DMS153 treated with DMSO at 0.1 percent for 48 hours (cell line): ENCODE measurements around the gene MGAT5B.
A peak's percentile ranks its signal among the peaks of the same experiment; 100 is the strongest.
"Not testable (repeated sequence)": the region's sequence is repeated elsewhere in the genome, so short reads cannot be mapped to it uniquely, and the experiment has no call there.

Source experiments
- DNase-seq: peaks from one replicate; lab custom pipeline; 2025; ENCODE audit not compliant: unreplicated experiment; lab: John Stamatoyannopoulos, UW

The MGAT5B gene, protein sequence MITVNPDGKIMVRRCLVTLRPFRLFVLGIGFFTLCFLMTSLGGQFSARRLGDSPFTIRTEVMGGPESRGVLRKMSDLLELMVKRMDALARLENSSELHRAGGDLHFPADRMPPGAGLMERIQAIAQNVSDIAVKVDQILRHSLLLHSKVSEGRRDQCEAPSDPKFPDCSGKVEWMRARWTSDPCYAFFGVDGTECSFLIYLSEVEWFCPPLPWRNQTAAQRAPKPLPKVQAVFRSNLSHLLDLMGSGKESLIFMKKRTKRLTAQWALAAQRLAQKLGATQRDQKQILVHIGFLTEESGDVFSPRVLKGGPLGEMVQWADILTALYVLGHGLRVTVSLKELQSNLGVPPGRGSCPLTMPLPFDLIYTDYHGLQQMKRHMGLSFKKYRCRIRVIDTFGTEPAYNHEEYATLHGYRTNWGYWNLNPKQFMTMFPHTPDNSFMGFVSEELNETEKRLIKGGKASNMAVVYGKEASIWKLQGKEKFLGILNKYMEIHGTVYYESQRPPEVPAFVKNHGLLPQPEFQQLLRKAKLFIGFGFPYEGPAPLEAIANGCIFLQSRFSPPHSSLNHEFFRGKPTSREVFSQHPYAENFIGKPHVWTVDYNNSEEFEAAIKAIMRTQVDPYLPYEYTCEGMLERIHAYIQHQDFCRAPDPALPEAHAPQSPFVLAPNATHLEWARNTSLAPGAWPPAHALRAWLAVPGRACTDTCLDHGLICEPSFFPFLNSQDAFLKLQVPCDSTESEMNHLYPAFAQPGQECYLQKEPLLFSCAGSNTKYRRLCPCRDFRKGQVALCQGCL

DNA sequence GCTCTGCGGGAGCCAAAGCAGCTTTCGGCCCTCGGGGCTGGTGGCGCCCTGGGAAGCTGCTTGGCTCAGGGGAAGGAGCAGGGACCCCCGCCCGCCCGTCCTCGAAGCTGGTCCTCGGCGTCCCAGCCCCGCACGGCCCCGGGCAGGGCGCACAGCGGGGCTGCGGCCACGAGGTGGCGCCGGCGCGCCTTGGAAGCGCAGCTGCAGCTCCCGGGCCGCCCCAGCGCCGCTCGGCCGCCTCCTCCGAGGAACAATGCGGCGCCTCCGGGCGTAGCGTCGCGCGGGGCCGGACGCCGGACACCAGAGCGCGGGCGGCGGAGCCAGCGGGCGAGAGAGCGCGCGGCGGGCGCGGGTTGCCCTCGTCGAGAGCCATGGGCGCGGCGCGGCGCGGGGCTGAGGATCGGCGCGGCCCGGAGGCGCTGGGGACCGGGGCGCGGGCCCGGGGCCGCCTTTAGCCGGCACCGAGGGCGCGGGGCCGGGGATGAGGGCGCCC is at the start of gene MGAT5B:
TSS of gene MGAT5B (plus strand) at position 229 of the 493 bp plus-strand sequence. CDS start 626 bp downstream, outside the sequence.
- peak; percentile 45 for DNase-seq

DNA sequence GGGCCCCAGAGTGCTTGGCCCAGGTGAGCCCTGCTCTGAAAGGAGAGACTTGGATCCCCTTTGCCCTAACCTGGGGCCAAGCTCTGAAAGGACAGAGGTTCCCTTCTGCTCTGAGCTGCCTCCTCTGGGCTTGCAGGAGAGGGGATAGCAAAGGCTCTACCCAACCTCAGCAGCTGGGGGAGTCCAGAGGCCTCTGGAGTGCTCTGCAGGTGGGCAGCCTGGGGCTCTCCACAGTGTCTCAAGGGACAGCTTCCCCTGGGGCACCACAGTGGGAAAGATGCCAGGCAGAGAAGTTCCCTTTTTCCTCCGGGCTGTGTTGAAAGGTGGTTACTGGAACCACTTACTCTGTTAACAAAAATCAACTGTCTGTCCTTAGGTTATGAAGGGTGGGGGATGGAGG is 48.2 kb upstream of the MGAT5B start:
- DNase-seq, result peak; percentile 70

DNA sequence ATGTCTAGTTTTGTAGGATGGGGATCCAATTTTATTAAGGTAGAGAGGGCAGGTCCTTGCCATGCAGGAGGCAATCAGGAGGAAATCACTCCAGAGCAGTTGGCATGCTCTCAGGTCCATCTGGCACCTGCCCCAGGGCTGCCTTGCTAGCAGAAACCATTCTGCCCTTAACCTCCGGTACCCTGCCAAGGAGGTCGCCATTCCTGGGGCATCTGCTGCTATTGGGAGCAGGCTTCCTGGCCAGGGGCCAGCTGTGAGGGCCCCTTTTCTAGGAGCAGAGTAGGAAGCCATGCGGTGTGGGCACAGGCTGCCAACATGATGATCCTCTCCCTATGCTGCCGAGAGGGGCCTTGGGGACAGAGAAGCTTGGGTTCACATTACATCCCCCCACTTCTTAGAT is 47.6 kb upstream of the MGAT5B start:
- peak; percentile 56 for DNase-seq

DNA sequence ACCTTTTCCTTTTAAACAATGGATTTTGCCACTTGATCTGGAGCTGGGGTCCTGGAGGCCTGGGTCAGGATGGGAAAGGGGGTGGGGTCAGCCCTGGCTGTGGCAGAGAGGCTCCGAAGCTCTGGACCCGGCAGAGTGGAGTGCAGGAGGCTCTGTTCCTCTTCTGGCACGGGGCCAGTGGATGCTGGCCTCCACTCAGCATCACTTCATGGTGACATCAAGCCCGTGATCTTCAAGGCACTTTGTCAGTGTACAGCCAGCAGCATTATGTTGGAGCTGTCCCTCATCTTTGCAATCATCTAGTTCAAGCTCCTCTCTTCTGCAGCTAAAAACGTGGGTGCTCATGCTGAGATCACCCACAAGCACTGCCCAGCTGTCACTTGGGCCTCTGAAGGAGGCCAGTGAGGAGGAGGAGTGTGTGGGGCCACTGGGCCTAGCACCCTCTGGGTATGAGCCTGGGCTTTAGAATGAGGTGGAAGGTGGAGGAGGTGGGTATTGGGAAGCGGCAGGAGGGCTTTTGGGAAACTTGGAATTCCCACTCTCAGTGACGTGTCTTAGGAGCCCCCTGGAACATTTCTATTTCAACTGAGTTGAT is 45.9 kb upstream of the MGAT5B start:
- DNase-seq, result no peak

DNA sequence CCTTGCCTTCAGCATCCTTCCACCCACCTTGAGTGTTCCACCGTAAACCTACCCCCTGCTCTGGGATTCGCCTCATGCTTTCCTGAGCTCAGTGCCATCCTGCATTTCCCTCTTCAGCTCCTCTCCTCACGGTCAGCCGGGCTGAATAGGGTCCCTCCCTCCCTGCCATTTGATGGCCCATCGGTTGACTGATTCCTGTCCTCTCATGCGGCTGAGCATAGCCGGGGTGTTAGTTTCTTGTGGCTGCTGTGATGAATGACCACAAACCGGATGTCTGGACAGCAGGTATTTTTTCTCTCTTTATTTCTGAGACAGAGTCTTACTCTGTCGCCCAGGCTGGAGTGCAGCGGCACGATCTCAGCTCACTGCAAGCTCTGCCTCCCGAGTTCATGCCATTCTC is 44.1 kb upstream of the MGAT5B start:
- DNase-seq, result no peak

DNA sequence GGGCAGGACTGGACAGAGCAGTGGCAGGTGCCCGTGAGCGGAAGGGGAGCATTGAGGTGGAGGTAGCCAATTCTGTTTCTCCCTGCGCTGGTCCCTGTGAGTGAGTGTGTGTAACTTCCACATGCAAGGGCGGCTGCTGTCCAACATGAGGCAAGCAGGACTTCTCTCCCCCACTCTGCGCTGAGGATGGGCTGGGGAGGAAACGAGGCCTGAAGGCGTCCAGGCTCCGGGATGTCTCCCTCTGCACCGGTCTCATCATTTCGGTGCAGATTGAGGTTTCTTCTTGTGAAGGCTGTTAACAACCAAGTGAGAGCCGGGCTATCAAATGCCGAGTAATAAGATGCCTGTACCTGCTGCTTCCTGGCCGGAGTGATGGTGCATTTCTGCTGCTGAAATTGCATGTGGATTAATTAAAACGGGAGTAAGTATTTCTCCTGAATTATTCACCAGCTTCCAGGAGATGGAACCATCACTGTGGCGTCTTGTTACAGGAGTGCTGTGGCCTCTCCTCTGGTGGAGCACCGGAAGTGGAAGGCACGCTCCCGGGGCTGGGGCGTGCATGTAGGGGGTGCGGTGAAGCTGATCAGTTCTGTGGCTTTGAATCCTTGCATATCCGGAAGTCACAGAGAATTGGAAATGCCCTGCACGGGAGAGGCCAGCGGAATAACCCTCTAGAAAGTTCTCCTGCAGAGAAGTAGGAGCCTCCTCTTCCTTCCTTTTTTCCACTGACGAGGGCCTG is 41.7 kb upstream of the MGAT5B start:
- DNase-seq, result no peak

- DNase-seq, result no peak
Observed at GRCh38 chr17:76827736-76828135, 40.5 kb upstream of the MGAT5B start.

DNA sequence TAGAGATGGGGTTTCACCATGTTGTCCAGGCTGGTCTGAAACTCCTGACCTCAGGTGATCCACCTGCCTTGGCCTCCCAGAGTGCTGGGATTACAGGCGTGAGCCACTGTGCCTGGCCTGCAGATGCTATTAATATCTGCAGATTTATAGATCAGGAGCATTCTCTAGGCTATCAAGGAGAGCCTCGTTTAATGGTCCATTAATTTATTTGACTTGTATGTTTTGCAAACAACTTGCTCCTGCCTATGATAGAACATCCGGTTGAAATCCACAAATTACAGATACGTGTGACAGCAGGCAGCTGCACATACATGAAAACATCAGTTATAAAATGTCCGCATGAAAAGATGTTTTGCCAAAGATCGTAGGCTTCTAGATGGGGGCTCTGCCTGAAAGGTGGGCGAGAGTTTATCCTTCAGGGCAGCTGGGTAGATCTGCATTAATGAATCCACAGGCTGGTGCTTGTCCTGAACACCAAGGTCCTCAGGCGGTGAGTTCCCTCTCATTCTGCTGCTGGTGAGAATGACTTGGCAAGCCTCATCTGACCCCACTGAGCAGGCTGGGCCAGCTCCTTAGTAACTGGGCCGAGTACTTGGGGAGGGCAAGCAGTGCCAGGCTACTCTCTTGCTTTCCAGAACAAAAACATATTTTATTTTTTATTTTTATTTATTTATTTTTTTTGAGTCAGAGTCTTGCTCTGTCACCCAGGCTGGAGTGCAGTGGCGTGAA is 37.1 kb upstream of the MGAT5B start:
- DNase-seq, result peak; percentile 85

GRCh38 chr17:76833034-76833644 is 35.1 kb upstream of the MGAT5B start:
- DNase-seq, result no peak

GRCh38 chr17:76833747-76834146 is 34.5 kb upstream of the MGAT5B start:
- no peak for DNase-seq

DNA sequence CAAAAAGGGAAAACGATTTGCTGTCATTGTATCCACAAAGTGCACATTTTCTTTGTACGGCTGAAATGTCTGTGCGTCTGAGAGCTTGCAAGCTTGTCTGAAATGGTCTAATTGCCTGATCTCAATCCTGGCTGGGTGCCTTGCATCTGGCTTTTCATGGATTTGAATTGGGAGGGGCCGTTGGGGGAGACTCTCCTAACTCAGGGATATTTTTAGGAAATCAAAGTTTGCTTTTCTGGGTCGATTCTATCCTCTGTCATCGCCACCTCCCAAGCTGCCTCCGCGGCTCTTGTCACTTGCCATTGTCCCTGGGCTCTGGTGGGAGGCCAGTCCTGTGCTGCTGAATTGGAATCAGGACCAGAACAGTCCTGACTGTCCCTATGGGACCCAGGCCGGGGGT is 33.3 kb upstream of the MGAT5B start:
- no peak for DNase-seq

GRCh38 chr17:76840443-76840767 is 27.8 kb upstream of the MGAT5B start:
- no peak for DNase-seq

DNA sequence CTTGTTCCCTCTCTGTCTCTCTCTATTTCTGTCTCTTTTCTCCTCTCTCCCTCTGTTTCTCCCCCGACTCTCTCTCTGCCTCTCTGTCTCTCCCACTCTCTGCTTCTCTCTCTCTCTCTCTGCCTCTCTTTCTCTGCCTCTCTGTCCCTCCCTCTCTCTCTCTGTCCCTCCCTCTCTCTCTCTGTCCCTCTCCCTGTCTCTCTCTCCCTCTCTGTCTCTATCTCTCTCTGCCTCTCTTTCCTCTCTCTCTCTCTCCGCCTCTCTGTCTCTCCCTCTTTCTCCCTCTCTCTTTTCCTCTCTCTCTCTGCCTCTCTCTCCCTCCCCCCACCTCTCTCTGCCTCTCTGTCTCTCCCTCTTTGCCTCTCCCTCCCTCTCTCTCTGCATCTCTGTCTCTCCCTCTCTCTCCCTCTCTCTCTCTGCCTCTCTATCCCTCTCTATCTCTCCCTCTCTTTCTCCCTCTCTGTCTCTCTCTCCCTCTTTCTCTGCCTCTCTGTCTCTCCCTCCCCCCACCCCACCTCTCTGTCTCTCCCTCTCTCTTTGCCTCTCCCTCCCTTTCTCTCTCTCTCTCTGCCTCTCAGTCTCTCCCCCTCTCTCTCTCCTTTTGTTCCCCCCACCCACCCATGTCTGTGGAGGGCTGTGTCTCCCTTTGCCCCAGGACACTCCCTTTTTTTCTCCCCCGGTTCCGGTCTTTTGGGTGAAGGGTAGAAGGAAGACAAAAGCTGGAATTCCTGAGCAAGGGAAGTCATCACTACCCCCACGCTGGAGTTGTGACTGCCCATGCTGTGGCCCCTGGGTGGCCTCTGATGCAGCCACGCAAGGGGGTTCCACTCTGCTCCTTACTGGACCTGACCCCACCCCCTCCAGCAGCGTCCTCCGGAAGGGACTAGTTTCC is 27.1 kb upstream of the MGAT5B start:
- no peak for DNase-seq

DNA sequence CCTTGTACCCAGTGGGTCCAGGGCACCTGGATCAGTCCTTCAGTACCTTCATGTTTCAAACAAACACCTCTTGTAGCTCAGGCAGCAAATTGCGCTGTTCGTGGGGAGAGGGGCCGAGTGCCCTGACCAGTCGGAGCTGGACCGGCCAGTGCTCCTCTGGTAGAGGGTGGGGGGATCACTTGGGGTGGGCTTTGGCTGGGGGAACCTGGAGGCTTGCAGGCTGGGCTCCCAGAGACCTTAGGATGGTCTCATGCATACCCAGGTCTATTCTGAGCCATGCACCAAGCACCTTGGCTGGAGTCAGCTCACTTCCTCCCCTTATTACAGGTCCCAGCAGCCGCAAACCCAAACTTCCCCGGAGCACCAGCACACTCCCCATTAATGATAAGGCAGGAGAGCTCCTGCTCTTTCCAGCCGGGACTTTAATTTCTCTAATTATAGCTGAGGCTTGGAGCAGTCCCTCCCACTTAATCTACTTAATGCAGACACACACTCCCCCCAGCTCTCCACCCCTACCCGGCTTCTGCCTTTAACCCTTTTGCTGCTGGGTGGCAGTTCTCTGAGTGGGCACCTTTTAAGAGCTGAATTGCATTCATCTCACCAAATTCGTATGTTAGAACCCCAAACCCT is 26.3 kb upstream of the MGAT5B start:
- no peak for DNase-seq

- not testable (repeated sequence) for DNase-seq
Observed at GRCh38 chr17:76843068-76843467, 25.1 kb upstream of the MGAT5B start.

DNA sequence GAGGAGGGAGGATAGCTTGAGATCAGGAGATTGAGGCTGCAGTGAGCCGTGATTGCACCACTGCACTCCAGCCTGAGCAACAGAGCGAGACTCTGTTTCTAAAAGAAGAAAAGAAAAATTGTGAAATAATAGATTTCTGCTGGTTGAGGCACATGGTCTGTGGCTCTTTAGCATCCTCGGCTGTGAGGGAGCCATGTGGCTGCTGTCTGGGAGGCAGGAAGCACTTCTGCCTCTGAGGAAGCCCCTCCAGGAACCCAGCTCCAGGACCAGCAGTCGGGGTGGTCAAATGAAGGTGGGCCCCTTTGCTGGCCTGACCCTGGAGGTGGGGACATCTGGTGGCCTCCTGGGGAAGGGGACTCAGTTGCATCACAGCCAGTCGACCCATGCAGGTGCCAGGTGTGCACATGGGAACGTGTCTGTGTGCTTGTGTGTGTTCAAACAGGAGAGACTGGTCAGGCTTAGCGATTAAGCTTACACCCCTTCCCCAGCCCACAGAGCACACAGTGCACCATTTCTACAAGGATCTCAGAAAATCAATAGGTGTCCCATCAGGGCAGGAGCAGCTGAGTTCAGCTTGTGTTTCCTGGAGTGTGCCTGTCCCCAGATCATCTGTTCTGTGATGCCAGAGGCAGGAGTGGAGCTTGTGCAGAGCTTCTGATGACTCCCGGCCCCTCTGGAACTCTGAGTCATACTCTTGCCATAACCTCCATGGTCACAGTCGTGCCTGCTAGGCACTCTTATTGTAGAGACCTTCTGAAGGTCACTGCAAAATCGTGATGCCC is 24.3 kb upstream of the MGAT5B start:
- no peak for DNase-seq

DNA sequence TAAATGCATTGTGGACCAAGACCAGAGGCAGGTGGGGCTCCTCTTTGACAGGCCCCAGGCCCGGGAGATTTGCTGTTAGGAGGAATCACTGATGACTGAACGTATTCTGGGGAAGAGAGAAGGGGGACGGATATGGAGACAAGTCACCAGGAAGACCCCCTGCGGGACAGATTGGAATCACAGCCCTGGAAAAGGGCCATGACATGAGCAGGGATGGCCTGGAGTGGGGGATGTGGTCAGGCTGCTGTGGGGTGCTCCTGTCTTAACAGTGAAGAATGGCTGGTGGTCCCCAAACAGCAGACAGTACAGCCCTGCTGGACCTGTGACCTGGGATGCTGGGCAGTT is 23.7 kb upstream of the MGAT5B start:
- no peak for DNase-seq

- no peak for DNase-seq
Observed at GRCh38 chr17:76844846-76845245, 23.4 kb upstream of the MGAT5B start.
